NCI-H774 (cell line): ENCODE measurements around the gene CDK9.
"Not testable (repeated sequence)": the region's sequence is repeated elsewhere in the genome, so short reads cannot be mapped to it uniquely, and the experiment has no call there.

Experiments used
- DNase-seq: peaks from one replicate; lab custom pipeline; 2025; lab: John Stamatoyannopoulos, UW

CDK9 gene

GRCh38 chr9:127785933-127786772, at the start of gene CDK9:
Gene CDK9, plus strand, starts transcription at chr9:127786034. Its CDS starts 115 bp downstream, at chr9:127786149.
- peak; percentile 93 for DNase-seq

GRCh38 chr9:127738666-127739065, 47.2 kb upstream of the CDK9 start:
- no peak for DNase-seq

- DNase-seq = no peak
These were observed 46.1 kb upstream of the CDK9 start for GRCh38 chr9:127739614-127740330.

GRCh38 chr9:127741831-127742434, 43.9 kb upstream of the CDK9 start:
- DNase-seq = peak; percentile 66

- DNase-seq = peak; percentile 91
These were observed 43.3 kb upstream of the CDK9 start for GRCh38 chr9:127742435-127743088.

GRCh38 chr9:127744398-127745110, 41.3 kb upstream of the CDK9 start:
- no peak for DNase-seq

- no peak for DNase-seq
These were observed 38.8 kb upstream of the CDK9 start for GRCh38 chr9:127746959-127747569.

- no peak for DNase-seq
These were observed 36.6 kb upstream of the CDK9 start for GRCh38 chr9:127749090-127749787.

GRCh38 chr9:127751269-127752054, 34.4 kb upstream of the CDK9 start:
- DNase-seq = no peak

- DNase-seq = no peak
These were observed 32.7 kb upstream of the CDK9 start for GRCh38 chr9:127753148-127753547.

- no peak for DNase-seq
These were observed 32.2 kb upstream of the CDK9 start for GRCh38 chr9:127753622-127754021.

GRCh38 chr9:127754099-127755060, 31.5 kb upstream of the CDK9 start:
- no peak for DNase-seq

GRCh38 chr9:127755061-127756060, 30.5 kb upstream of the CDK9 start:
- no peak for DNase-seq

GRCh38 chr9:127756233-127756632, 29.6 kb upstream of the CDK9 start:
- DNase-seq = no peak

GRCh38 chr9:127756776-127757175, 29.1 kb upstream of the CDK9 start:
- not testable (repeated sequence) for DNase-seq

- DNase-seq = no peak
These were observed 27.0 kb upstream of the CDK9 start for GRCh38 chr9:127758843-127759242.

- DNase-seq = no peak
These were observed 24.8 kb upstream of the CDK9 start for GRCh38 chr9:127761061-127761460.
